ENCODE results near the gene KLF14.
"Not testable (repeated sequence)": the region's sequence is repeated elsewhere in the genome, so short reads cannot be mapped to it uniquely, and the experiment has no call there.

The KLF14 gene

GRCh38 chr7:130712416-130712815 is 21.6 kb downstream of the KLF14 start:
- no peak for DNase-seq

GRCh38 chr7:130708766-130709165 is 25.2 kb downstream of the KLF14 start:
- DNase-seq, result no peak

- DNase-seq, result no peak
These were observed 26.0 kb downstream of the KLF14 start for GRCh38 chr7:130708001-130708400.

GRCh38 chr7:130703851-130704250 is 30.2 kb downstream of the KLF14 start:
- DNase-seq, result no peak

DNA sequence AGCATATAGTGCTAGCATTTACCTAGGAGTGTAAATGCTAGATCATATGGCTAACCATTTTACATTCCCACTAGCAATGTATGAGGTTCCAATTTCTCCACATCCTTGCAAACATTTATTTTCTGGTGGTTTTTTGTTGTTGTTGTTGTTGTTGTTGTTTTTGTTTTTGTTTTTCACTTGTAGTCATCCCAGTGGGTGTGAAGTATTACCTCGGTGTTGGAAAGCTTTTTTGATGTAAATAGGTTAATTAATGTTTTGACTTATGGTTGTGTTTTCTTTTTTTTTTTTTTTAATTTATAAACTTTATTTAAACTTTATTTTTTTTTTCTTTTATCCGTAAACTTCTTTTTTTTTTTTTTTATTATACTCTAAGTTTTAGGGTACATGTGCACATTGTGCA is 32.4 kb downstream of the KLF14 start:
- DNase-seq, result no peak

GRCh38 chr7:130700760-130701159 is 33.2 kb downstream of the KLF14 start:
- DNase-seq, result no peak

DNA sequence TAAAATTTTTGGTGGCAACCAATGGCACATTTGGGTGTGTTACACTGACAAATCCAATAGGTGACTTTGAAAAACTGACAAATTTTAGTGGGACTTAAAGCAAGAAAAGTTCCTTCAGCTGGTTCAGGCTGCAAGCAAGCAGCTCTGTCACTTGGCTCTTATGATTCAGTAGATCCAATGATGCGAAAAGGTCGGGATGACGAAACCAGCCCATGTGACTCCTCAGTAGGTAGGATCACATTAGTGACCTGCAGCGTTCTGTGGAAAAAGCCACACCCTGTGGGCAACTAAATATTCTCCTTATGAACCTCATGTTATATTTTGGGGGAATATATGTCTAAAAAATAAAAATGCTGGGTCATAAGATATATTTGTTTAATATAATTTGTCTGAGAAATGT is 34.3 kb downstream of the KLF14 start:
- DNase-seq, result no peak

DNA sequence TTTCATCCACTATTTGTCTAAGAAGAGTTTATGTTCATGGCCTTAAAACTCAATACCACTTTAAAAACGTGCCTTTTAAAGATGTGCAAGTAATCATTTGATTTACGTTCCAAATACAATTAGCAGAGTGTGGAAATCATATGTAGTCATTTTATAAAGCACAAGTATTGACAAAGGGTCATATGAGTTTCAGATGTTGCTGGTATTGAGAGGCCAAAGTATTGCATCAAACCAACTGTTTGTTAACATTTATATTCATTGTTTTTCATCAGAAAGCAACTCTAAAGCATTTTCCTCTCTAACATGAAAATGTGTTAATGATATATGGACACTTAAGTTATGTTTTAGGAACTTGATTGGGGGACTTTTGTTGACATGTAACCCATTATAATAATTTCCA is 36.2 kb downstream of the KLF14 start:
- no peak for DNase-seq

GRCh38 chr7:130695840-130696239 is 38.2 kb downstream of the KLF14 start:
- no peak for DNase-seq

DNA sequence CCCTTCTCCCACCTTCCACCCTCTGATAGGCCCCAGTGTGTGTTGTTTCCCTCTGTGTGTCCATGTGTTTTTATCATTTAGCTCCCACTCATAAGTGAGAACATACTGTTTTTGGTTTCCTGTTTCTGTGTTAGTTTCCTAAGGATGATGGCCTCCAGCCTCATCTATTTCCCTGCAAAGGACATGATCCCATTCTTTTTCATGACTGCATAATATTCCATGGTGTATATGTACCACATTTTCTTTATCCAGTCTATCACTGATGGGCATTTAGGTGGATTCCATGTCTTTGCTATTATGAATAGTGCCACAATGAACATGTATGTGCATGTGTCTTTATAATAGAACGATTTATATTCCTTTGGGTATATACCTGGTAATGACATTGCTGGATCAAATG is 41.6 kb downstream of the KLF14 start:
- not testable (repeated sequence) for DNase-seq

DNA sequence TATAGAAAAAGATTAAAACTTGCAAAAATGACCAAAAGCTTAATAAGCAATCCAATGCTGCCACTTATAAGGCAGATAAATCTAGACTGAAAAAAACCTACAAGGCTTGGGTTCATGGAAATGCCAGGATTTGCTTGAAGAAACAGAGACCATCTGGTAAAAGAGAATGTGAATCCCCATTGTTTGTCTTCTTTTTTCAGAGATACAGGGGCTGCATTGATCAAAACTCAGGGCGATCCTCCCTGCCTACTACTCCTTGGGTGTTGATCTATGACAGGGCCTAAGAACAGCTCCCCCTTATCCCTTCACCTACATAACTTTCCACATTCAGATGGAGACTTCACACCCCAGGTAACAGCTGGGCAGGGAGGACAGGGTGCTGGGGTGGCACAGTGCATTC is 44.3 kb downstream of the KLF14 start:
- DNase-seq, result no peak

GRCh38 chr7:130683026-130683425 is 51.0 kb downstream of the KLF14 start:
- no peak for DNase-seq

All from activated CD4-positive, alpha-beta T cell treated with anti-CD3 and anti-CD28 coated beads for 48 hours (primary cell).